Stimulated activated CD8-positive, alpha-beta memory T cell treated with anti-CD3 and anti-CD28 coated beads, Interleukin-4, amount 100 ng/mL, for 48 hours (primary cell): Measurements from ENCODE around the gene C2CD4C.
A peak's percentile ranks its signal among the peaks of the same experiment; 100 is the strongest.
"Not testable (repeated sequence)": the region's sequence is repeated elsewhere in the genome, so short reads cannot be mapped to it uniquely, and the experiment has no call there.

Experiments used
- DNase-seq: peaks from one replicate; pipeline ENCODE4 v3.0.0-alpha.2; 2020

The C2CD4C gene

GRCh38 chr19:397941-398706 lies 10.8 kb downstream of the C2CD4C start:
- DNase-seq, result no peak

- no peak for DNase-seq
These were observed 11.6 kb downstream of the C2CD4C start for GRCh38 chr19:397321-397720.

- no peak for DNase-seq
These were observed 13.5 kb downstream of the C2CD4C start for GRCh38 chr19:395467-395866.

- not testable (repeated sequence) for DNase-seq
These were observed 14.1 kb downstream of the C2CD4C start for GRCh38 chr19:394857-395256.

GRCh38 chr19:393560-393959 lies 15.4 kb downstream of the C2CD4C start:
- DNase-seq, result not testable (repeated sequence)

GRCh38 chr19:392375-392970 lies 16.5 kb downstream of the C2CD4C start:
- DNase-seq, result no peak

- no peak for DNase-seq
These were observed 17.1 kb downstream of the C2CD4C start for GRCh38 chr19:391726-392374.

GRCh38 chr19:391207-391557 lies 17.8 kb downstream of the C2CD4C start:
- DNase-seq, result no peak

- no peak for DNase-seq
These were observed 18.4 kb downstream of the C2CD4C start for GRCh38 chr19:390386-391206.

- DNase-seq, result no peak
These were observed 19.0 kb downstream of the C2CD4C start for GRCh38 chr19:389935-390289.

GRCh38 chr19:389255-389934 lies 19.6 kb downstream of the C2CD4C start:
- no peak for DNase-seq

GRCh38 chr19:388691-389090 lies 20.3 kb downstream of the C2CD4C start:
- no peak for DNase-seq

GRCh38 chr19:387777-388176 lies 21.2 kb downstream of the C2CD4C start:
- no peak for DNase-seq

- not testable (repeated sequence) for DNase-seq
These were observed 22.2 kb downstream of the C2CD4C start for GRCh38 chr19:386632-387301.

GRCh38 chr19:386189-386588 lies 22.8 kb downstream of the C2CD4C start:
- DNase-seq, result not testable (repeated sequence)

- DNase-seq, result no peak
These were observed 24.2 kb downstream of the C2CD4C start for GRCh38 chr19:384799-385169.

GRCh38 chr19:383922-384798 lies 24.8 kb downstream of the C2CD4C start:
- peak; percentile 49 for DNase-seq

GRCh38 chr19:383040-383439 lies 25.9 kb downstream of the C2CD4C start:
- no peak for DNase-seq

GRCh38 chr19:382578-382977 lies 26.4 kb downstream of the C2CD4C start:
- peak; percentile 51 for DNase-seq

- DNase-seq, result peak; percentile 34
These were observed 27.0 kb downstream of the C2CD4C start for GRCh38 chr19:381901-382300.

GRCh38 chr19:380618-381219 lies 28.2 kb downstream of the C2CD4C start:
- DNase-seq, result not testable (repeated sequence)
